ENCODE data around the gene LRRN4CL.

DNA sequence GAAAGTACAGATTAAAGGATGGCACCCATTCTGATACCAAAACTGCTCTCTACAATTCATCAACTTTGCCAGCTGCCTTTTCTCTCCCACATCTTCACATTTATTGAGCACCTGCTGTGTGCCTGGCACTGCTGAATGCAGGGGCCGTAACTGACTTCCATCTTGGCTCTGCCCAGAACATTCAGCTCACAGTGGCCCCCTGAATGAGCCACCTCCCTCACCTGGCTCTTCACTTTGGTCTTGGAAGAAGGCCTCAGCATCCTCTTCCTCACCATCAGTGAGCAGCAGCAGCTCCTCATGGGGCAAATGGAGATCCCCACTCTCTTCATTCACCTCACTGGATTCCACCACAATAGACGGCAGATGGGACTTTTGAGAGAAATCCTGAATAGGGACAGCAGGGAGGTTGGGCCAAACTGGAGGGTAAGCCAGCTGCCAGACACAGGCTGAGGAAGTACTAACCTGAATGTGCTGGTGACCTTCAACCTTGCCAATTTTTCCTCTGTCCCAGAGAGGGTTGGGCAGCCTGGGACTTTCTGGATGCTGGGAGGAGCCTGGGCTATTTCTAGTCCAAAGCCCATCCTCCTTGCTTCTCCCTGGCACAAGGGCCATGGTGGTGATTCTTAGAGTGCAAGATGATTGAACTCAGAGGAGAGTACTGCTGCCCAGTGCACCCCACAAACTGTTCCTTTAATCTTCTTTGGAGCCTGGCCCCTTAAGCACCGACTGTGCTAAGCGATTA lies 19.7 kb downstream of the LRRN4CL start:
- TF ChIP-seq, protein P1, sequence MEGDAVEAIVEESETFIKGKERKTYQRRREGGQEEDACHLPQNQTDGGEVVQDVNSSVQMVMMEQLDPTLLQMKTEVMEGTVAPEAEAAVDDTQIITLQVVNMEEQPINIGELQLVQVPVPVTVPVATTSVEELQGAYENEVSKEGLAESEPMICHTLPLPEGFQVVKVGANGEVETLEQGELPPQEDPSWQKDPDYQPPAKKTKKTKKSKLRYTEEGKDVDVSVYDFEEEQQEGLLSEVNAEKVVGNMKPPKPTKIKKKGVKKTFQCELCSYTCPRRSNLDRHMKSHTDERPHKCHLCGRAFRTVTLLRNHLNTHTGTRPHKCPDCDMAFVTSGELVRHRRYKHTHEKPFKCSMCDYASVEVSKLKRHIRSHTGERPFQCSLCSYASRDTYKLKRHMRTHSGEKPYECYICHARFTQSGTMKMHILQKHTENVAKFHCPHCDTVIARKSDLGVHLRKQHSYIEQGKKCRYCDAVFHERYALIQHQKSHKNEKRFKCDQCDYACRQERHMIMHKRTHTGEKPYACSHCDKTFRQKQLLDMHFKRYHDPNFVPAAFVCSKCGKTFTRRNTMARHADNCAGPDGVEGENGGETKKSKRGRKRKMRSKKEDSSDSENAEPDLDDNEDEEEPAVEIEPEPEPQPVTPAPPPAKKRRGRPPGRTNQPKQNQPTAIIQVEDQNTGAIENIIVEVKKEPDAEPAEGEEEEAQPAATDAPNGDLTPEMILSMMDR (IDR thresholded peaks at IDR 0.05), result no peak
- no peak for TF ChIP-seq POLR2A (IDR thresholded peaks at IDR 0.05)
